Testis (tissue), 2 donors: Measurements from ENCODE around the gene OR5K2.

Experiments
- CTCF ChIP-seq, 3 experiments: fragments of 450-650 bp in 2 of 3; fragments of 200-600 bp in 1 of 3; sonication (generic) in 1 of 3; IDR thresholded peaks; one replicate each; pipeline ENCODE4 v1.5.1; 2016 to 2019; ENCODE audit warnings: antibody characterized with exemption in 3 of 3, mild to moderate bottlenecking in 2 of 3, moderate library complexity in 1 of 3
- POLR2A ChIP-seq: fragments of 450-650 bp; IDR thresholded peaks from one replicate; pipeline ENCODE4 v1.6.1; 2017; ENCODE audit warnings: antibody characterized with exemption, mild to moderate bottlenecking, moderate library complexity

- TF ChIP-seq CTCF (IDR thresholded peaks at IDR 0.05), result no peak
- TF ChIP-seq POLR2A, result no peak
Observed at GRCh38 chr3:98513736-98514135, 16.3 kb downstream of the OR5K2 start.
